Stimulated activated CD4-positive, alpha-beta T cell treated with anti-CD3 and anti-CD28 coated beads, Interleukin-12 subunit alpha, Interleukin-12 subunit beta, amount 100 ng/mL, for 4 hours (primary cell): ENCODE results near the gene PEDS1.
A peak's percentile ranks its signal among the peaks of the same experiment; 100 is the strongest.
"Not testable (repeated sequence)": the region's sequence is repeated elsewhere in the genome, so short reads cannot be mapped to it uniquely, and the experiment has no call there.

Experiments
- DNase-seq: peaks from one replicate; pipeline ENCODE4 v3.0.0-alpha.2; 2020

The PEDS1 gene

DNA sequence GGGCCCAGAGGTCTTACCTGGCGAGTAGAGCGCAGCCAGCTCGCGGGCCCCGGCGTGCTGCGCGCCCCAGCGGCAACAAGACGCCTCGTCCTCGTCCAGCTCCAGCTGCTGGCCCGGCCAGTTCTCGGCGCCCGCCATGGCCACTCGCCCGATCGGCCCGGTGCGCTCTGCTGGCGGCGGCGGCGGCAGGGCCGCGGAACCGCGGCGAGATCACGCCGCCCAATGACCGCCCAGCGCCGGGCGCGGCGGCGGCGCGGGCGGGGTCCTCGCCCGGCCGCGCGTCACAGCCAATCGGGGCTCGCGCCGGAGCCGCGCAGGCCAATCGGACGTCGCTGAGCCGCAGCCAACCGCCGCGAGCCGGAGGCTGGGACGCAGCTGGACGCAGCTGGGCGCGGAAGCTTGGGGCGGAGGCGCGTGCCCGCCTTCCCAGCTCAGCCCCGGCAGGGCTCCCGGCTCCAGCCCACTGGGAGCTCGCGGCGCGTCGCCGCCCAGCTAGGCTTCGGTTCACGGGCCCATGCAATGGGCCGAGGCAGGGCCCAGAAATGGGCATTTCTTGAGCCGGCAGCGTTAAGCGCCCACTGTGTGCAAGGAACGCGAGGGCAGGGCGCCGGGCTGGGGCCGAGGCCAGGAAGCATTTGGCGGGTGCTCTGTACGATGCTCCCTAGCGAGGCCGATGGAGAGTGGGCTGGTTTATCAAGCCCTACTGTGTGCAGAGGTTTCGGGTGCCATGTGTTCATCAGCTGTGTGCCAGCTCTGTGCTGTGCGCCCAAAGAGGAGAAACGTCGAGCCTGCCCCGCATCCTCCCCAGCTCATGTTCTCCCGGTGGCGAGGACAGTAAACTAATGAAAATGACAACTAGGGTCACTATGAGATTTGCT is at the start of gene PEDS1:
Gene PEDS1 (minus strand): TSS at position 224 of the 878 bp plus-strand sequence. CDS start 86 bp downstream, at position 138.
- peak; percentile 81 for DNase-seq

DNA sequence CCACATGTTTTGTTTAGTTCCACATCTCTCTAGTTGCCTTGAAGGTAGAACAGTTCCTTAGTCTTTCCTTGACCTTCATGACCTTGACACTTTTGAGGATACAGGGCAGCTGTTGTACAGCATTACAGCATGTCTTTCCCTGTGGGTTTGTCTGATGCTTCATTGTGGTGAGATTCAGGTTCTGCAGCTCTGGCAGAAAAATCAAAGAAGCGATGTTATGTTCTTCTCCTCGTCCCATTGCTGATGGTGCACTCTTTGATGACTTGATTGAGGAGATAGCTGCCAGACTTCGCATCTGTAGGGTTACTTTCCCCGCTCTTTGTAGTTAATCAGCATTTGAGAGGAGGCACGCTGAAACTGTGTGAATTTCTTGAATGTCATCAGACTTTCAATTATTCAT is 49.2 kb upstream of the PEDS1 start:
- no peak for DNase-seq

DNA sequence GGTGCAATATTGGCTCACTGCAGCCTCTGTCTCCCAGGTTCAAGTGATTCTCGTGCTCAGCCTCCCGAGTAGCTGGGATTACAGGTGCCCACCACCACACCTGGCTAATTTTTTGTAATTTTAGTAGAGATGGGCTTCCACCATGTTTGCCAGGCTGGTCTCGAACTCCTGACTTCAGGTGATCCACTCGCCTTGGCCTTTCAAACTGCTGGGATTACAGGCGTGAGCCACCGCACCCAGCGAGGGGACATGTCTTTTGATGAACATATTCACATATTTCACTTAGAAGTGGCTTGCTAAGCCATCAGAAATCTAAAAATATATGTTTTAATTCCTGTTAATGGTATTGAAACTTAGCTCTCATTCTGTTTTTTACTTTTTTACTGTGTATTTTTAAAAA is 48.2 kb upstream of the PEDS1 start:
- not testable (repeated sequence) for DNase-seq

DNA sequence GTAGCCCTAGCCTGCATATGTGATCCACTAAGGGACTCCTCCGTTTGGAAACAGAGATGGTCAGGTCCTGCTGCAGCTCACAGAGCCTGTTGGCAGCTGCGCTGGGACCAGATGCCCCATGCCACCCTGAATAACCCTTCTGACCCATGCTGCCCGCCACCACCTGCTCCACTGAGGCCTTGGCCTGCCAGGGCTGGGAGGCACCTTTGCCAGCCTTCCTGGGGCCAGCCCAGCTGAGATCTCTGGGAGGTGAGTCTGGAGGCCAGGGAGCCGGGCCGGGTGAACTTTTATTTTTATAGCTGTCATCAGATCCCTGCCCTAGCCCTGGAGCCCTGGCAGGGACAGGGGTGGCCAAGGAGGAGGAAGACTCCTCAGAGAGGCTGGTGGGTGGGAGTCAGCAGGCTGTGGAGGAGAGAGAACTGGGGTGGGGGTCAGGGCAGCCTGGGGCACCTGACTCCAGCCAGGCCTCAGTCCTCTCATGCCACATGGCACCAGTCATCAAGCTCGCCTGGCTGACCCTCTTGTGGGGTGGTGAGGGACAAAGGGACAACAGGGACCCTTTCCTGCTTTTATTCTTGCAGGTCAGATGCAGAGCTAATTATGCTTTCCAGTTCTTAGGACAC is 47.1 kb upstream of the PEDS1 start:
- no peak for DNase-seq

DNA sequence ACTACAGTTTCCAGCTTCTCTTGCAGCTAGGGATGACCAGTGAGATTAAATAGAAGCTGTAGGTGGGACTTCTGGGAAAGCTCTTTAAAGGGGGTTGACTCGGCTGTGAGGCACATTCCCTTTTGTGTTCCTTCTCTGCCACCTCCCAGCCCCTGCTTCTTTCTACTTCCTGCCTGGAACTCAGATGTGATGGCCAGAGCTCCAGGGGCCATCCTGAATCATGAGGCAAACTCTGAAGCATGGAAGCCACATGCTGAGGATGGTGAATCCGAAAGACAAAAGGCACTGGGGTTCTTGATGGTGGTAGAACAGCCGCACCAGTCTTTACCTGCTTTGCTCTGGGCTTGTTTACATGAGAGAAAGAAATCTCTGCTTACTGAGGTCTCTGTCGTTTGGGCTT is 46.2 kb upstream of the PEDS1 start:
- DNase-seq, result no peak

DNA sequence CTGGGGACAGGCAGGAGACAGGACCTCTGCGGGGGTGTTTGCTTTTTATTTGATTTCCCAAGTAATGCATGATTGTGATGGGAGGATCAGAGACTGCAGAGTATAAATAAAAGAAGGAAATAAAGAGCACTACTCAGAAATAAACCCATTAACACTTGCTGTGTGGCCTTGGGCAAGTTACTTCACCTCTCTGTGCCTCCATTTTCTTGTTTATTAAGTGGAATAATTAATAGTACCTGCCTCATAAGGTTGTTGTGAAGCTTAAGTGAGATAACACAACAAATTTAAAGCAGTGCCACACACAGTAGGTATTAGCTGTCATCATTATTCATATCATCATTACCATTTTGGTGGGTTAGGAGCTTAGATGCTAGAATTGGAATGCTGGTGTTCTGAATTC is 45.2 kb upstream of the PEDS1 start:
- DNase-seq, result no peak

DNA sequence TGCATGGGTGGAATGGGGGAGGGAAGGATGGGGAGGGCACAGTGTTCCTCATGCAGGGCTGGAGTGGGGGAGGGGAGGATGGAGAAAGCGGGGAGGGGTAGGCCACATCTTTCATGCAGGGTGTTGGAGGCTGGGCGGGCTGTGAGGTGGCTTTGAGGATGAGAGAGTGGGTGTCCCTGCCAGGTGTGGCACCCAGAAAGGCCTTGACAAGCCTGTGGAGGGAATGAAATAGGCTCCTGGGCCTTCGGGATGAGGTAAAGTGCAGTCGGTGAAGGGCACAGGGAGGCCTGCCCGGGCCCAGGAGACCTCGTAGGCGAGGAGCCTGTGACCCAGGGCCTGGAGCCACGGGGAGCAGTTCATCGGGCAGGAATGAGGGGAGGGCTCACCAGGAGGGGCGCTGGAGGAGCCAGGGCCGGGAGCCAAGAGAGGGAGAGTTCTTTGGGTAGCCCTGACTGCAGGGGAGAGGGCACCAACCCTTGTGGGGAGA is 44.7 kb upstream of the PEDS1 start:
- no peak for DNase-seq

DNA sequence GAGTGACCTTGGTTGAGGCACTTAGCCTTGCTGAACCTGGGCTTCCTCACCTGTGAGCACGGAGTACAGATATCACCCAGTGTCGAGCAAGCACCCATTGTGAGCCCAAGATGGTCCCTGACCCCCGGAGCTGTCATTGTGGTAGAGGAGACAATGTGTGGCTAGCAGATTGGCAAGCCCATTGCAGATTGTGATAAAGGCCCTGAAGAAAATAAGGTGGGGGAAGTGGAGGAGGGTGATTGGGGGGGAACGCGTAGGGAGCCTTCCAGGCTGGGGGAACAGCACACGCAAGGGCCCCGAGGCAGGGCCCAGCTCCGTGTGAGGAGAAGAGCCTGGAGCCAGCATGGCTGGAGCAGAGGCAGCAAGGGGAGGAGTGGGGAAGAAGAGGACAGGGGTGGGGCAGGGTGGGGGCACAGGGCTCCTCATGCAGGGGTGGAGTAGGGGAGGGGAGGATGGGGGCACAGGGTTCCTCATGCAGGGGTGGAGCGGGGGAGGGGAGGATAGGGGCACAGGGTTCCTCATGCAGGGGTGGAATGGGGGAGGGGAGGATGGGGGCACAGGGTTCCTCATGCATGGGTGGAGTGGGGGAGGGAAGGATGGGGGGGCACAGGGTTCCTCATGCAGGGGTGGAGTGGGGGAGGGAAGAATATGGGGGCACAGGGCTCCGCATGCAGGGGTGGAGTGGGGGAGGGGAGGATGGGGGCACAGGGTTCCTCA is 44.1 kb upstream of the PEDS1 start:
- no peak for DNase-seq

DNA sequence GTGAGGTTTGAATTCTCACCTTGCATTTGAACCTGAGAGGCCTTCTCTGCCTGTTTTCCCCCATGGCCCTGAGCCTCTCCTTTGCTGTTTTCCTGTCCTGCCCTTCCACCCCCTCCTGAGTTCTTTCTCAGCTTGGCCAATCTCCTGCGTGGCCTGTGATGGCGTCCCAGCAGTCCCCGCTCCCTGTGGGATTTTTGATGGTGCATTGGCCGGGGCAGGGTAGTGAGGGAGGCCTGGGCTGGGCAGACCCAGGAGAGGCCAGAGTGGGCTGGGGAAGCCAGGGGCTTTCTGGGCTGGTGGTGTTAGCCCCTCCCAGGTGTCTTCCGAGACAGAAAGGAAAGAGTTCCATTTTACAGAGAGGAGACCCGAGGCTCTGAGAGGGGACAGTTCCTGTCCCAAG is 43.4 kb upstream of the PEDS1 start:
- DNase-seq, result no peak

DNA sequence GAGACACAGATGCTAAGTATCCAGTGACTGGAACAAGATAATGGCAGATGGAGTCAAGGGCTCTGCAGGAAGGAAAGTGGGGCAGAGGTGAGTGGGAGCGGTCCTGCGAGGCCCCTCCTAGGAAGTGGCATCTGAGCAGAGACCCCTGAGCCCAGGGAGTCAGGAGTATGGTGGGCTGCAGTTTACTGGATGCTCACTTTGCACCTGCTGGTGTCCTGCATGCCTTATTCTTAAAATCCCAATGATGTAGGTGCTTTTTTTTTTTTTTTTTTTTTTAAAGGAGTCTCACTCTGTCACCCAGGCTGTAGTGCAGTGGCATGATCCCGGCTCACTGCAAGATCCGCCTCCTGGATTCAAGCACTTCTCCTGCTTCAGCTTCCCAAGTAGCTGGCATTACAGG is 42.7 kb upstream of the PEDS1 start:
- no peak for DNase-seq

DNA sequence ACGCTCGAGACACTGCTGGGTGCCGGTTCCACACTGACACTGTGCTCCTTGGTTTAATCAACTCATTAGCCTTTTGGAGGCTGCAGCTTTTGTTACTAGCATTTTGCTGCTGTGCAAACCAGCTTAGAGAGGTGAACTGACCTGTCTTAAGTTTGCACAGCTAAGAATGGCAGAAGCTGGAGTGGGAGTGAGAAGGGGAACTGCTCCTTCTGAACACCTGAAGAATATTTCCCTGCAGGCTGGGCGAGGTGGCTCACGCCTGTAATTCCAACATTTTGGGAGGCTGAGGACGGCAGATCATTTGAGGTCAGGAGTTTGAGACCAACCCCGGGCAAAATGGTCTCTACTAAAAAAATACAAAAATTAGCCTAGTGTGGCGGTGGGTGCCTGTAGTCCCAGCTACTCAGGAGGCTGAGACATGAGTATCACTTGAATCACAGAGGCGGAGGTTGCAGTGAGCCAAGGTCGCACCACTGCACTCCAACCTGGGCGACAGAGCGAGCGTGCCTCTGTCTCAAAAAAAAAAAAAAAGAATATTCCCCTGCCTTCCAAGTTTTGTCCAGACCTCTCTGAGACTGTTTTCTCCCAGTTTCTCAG is 42.1 kb upstream of the PEDS1 start:
- DNase-seq, result no peak

DNA sequence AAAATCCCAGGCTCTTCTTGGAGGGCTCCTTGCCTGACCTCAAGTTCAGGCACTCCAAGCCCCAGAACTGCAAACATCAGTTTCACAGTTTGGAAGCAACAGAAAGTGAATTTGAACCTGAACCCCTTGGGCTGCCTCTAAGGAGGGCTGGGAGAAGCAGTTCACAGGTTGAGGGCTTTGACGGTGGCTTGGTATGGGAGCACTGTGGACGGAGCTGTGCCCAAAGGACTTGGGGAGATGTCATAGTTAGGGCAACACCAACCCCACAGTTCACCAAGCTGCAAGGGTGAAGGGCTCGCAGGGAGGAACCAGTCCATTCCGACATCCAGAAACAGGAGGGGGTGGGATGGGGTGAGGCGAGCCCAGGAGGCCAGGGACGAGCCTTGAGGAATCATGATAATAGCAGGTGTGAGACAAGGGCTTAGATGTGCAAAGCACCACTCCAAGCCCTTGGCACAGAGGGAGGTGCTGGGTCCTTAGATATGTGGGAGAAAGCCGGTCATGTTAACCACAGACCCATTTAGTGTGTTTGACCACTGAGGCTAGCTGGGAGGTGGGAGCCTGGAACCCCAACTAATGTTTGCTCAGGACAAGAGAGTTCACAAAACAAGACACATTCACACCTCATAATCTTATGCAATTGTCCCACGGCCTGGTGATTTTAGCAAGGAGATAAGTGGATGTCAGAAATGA is 41.5 kb upstream of the PEDS1 start:
- DNase-seq, result no peak

DNA sequence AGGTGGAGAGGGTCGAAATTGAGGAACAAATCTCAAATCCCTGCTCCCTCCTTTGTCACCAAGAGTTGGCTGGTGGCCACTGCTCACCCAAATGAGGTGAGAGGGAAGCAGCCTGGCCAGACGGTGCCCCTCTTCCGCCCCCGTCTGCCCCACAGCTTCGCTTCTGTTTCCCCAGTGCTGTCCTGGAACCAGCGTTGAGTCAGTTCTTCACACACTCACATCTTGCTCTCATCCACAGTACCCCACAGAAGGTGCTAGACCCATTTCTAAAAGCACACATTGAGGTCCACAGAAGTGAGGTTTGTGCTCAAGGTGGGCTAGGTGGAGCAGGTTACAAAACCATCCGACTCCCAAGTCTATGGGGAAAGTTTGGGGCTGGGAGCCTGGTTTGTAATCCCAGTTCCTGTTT is 40.9 kb upstream of the PEDS1 start:
- no peak for DNase-seq

DNA sequence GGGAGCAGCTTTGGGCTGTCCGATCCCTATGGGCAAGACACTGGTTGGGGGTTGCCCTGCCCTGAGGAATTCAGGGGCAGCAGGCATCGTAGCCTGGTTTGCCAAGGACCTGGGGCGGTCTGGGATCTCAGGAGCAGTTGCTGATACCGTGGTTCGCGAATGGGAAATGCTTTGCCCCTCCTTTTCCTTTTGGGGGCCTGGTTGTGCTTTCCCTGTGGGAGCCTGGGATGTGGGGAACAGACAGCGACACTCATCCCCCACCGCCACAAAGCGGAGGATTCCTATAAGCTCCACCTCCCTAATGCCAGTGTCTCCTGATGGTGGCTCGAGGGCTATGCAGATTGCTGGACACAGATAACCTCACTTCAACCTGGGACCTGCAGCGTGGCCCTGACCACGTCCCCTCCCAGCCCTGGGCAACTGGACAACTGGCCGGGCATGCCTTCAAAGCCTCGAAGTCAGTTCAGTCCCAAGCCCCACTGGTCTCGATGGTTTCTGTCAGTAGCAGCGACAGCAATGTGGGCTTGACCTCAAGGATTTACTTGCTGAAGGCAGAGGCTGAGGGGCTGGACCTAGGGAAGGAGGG is 40.4 kb upstream of the PEDS1 start:
- no peak for DNase-seq

DNA sequence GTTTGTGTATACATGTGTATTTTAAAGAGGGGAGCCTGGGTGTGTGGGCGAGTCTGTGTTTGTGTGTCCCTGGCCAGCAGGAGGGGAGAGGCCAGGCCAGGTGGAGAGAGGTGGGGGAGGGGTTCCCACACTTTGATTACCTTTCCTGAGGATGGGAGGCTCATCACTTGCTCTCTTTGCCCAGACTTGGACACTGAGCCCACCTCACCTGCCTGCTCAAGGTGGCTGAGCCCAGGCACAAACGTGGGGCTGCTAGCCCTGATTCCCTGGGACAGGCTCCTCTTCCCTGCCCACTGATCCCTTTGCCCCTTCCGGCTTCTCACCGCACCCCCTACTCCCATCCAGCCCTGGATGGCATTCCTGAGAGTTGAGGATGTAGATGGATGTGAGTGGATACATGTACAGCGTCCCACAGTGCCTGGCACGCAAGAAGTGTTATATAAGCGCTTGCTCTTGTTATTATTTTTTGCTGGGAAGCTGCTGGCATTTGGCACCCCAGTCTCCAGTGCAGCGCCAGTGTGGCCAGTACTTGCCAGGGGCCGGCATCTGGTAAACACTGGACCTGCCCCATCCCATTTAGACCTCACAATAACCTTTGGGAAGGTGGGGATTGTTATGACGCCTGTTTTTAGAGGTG is 39.8 kb upstream of the PEDS1 start:
- no peak for DNase-seq

DNA sequence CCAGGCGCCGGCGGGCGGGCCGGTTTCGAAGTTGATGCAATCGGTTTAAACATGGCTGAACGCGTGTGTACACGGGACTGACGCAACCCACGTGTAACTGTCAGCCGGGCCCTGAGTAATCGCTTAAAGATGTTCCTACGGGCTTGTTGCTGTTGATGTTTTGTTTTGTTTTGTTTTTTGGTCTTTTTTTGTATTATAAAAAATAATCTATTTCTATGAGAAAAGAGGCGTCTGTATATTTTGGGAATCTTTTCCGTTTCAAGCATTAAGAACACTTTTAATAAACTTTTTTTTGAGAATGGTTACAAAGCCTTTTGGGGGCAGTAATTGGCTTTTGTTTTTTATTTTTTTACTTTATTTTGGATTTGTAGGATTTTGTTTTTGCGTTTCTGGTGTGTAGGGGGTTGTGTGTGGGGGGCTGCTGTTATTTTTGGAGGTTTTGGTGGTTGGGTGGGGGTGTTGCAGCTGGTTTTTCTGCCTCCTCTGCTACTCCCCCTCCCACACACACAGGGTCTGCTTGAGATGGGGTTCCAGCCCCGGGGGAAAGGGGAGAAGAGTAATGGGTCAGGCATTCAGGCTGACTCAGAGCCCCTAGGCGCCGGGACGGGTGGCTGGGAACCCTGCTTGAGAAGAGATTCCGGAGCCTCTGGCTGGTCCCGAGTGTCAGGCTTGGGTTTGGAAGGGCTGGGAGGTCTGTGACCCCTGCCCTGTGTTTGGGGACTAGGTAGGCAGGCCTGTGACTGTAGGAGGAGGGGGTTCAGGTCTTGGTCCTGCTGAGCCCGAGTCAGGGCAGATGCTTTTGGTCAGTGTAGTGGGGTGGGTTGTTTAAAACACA is 39.1 kb upstream of the PEDS1 start:
- DNase-seq, result peak; percentile 77

DNA sequence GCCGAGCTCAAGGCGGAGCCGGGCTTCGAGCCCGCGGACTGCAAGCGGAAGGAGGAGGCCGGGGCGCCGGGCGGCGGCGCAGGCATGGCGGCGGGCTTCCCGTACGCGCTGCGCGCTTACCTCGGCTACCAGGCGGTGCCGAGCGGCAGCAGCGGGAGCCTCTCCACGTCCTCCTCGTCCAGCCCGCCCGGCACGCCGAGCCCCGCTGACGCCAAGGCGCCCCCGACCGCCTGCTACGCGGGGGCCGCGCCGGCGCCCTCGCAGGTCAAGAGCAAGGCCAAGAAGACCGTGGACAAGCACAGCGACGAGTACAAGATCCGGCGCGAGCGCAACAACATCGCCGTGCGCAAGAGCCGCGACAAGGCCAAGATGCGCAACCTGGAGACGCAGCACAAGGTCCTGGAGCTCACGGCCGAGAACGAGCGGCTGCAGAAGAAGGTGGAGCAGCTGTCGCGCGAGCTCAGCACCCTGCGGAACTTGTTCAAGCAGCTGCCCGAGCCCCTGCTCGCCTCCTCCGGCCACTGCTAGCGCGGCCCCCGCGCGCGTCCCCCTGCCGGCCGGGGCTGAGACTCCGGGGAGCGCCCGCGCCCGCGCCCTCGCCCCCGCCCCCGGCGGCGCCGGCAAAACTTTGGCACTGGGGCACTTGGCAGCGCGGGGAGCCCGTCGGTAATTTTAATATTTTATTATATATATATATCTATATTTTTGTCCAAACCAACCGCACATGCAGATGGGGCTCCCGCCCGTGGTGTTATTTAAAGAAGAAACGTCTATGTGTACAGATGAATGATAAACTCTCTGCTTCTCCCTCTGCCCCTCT is 38.2 kb upstream of the PEDS1 start:
- DNase-seq, result peak; percentile 53

DNA sequence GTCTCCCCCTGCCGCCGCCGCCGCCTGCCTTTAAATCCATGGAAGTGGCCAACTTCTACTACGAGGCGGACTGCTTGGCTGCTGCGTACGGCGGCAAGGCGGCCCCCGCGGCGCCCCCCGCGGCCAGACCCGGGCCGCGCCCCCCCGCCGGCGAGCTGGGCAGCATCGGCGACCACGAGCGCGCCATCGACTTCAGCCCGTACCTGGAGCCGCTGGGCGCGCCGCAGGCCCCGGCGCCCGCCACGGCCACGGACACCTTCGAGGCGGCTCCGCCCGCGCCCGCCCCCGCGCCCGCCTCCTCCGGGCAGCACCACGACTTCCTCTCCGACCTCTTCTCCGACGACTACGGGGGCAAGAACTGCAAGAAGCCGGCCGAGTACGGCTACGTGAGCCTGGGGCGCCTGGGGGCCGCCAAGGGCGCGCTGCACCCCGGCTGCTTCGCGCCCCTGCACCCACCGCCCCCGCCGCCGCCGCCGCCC is 37.6 kb upstream of the PEDS1 start:
- DNase-seq, result peak; percentile 60

DNA sequence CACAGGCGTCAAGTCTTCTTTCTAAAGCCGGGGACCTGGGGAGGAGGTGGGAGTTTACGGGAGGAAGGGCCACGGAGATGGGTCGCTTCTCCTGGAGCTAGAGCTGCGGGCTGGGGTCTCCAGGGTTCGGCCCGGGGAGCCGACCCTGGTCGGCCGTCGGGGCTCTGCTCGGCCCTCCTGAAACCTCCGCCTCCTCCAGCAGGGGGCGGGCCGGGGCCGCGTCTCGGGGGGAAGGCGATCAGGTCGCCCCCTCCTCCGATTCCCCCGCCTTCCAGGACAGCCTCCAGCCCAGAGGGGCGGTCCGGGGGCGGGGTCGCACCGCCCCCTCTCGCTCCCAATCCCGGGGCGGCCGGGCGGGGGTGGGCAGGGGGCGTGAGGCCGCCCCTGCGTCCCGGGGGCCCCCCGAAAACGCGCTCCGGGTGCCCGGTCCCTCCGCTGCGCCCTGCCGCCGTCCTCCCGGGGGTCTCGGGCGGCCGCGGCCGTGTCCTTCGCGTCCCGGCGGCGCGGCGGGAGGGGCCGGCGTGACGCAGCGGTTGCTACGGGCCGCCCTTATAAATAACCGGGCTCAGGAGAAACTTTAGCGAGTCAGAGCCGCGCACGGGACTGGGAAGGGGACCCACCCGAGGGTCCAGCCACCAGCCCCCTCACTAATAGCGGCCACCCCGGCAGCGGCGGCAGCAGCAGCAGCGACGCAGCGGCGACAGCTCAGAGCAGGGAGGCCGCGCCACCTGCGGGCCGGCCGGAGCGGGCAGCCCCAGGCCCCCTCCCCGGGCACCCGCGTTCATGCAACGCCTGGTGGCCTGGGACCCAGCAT is 36.9 kb upstream of the PEDS1 start, which contains the start of gene CEBPB:
Gene CEBPB (plus strand): TSS at position 580 of the 814 bp plus-strand sequence. CDS start 204 bp downstream, at position 784.
- peak; percentile 80 for DNase-seq
